Measurements from ENCODE around the gene NAA25.

- no peak for TF ChIP-seq POLR2A (IDR thresholded peaks at IDR 0.05; ENCODE audit: low read depth, low read length)
- no peak for TF ChIP-seq SPI1 (IDR thresholded peaks at IDR 0.05; ENCODE audit: low read depth, low read length)
- TF ChIP-seq TAF1 (IDR thresholded peaks at IDR 0.05; ENCODE audit: low read depth, low read length), result no peak
- no peak for TF ChIP-seq POLR2AphosphoS5 (IDR thresholded peaks at IDR 0.05; ENCODE audit: low read depth, low read length)
- no peak for TF ChIP-seq PAX5 (IDR thresholded peaks at IDR 0.05; ENCODE audit: insufficient read depth, low read length, severe bottlenecking)
These were observed 131.7 kb downstream of the NAA25 start for GRCh38 chr12:111976860-111977259.

Data from GM12891 (cell line).